Measurements from ENCODE around the gene MRPL36.

MRPL36 gene

DNA sequence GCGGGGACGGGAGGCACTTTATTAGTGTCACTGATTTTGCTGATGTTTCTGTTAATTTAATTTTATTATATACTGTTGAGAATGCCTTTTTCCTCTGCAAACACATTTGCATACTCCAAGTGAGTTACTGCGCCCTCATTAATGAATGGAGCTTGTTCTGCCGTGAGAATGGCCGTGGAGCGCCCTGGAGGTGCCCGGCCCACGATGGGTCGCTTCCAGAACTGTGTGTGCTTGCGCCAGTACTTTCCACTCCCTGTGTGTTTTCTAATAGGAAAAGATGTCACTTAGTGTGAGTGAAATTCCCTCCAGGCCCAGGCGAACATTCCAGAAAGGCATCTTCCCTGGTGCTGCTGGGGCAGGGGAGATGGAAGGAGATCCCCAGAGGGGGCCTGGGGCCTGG lies 31.6 kb upstream of the MRPL36 start:
- H3K4me3 ChIP-seq (ENCODE audit: low read depth, low read length): no peak overlapping the region
- TF ChIP-seq, protein P1, sequence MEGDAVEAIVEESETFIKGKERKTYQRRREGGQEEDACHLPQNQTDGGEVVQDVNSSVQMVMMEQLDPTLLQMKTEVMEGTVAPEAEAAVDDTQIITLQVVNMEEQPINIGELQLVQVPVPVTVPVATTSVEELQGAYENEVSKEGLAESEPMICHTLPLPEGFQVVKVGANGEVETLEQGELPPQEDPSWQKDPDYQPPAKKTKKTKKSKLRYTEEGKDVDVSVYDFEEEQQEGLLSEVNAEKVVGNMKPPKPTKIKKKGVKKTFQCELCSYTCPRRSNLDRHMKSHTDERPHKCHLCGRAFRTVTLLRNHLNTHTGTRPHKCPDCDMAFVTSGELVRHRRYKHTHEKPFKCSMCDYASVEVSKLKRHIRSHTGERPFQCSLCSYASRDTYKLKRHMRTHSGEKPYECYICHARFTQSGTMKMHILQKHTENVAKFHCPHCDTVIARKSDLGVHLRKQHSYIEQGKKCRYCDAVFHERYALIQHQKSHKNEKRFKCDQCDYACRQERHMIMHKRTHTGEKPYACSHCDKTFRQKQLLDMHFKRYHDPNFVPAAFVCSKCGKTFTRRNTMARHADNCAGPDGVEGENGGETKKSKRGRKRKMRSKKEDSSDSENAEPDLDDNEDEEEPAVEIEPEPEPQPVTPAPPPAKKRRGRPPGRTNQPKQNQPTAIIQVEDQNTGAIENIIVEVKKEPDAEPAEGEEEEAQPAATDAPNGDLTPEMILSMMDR (IDR thresholded peaks at IDR 0.05; ENCODE audit: insufficient read depth, low read depth, low read length, missing control alignments): no peak
- DNase-seq (ENCODE audit: low read depth): no peak

DNA sequence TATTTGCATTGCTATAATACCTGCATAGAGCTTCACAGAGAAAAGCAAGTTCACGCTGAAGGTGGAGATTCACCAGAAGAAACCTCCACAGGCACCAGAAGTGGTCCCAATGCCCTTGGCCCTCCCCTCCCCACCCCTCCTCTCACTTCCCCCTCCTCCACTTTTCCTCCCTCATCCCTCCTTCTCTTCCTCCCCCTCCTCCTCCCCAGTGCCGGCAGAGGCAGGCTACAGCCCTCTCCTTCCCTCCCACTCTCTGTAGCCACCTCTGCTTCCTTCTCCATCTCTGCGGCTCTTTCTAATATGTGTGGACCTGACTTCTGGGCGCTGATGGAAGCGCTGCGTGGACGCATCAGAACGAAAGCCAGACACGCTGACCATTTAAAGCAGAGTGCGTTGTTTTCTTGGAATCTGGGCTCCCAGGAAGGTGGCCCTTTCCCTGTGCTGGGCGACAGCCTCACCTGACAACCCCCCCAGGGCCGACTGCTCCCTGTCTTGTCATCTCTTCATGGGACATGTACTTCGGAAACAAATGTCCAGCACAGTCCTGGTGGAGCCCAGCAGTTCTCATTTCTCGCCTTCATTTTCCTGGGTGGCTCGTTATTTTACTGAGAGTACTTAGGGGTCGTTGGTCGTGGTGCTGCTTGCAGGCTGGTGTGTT lies 31.1 kb upstream of the MRPL36 start:
- TF ChIP-seq, protein P1 (IDR thresholded peaks at IDR 0.05; ENCODE audit: insufficient read depth, low read depth, low read length, missing control alignments): no peak
- DNase-seq (ENCODE audit: low read depth): no peak
- H3K4me3 ChIP-seq (ENCODE audit: low read depth, low read length): no peak overlapping the region

DNA sequence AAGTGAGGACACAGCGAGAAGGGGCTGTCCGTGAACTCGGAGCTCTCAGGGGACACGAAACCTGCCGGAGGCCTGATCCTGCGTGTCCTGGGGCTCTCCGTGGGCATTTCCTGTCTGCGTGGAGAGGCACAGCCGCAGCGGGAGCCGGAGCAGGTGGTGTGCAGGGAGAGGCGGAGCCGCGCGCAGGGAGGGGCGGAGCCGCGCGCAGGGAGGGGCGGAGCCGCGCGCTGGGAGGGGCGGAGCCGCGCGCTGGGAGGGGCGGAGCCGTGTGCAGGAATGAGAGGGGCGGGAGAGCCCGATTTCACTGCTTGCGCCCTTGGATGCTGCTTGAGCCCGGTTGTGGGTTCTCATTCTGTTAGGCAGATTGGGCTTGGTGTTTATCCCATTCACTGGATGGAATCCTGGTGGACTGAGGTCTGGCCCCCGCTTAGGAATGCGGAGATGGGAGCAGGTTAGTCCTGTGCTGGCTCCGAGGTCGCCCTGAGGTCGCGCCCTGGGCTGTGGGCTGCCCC lies 28.3 kb upstream of the MRPL36 start:
- TF ChIP-seq, protein P1 (IDR thresholded peaks at IDR 0.05; ENCODE audit: insufficient read depth, low read depth, low read length, missing control alignments): no peak
- DNase-seq (ENCODE audit: low read depth): no peak
- H3K4me3 ChIP-seq (ENCODE audit: low read depth, low read length): no peak overlapping the region

DNA sequence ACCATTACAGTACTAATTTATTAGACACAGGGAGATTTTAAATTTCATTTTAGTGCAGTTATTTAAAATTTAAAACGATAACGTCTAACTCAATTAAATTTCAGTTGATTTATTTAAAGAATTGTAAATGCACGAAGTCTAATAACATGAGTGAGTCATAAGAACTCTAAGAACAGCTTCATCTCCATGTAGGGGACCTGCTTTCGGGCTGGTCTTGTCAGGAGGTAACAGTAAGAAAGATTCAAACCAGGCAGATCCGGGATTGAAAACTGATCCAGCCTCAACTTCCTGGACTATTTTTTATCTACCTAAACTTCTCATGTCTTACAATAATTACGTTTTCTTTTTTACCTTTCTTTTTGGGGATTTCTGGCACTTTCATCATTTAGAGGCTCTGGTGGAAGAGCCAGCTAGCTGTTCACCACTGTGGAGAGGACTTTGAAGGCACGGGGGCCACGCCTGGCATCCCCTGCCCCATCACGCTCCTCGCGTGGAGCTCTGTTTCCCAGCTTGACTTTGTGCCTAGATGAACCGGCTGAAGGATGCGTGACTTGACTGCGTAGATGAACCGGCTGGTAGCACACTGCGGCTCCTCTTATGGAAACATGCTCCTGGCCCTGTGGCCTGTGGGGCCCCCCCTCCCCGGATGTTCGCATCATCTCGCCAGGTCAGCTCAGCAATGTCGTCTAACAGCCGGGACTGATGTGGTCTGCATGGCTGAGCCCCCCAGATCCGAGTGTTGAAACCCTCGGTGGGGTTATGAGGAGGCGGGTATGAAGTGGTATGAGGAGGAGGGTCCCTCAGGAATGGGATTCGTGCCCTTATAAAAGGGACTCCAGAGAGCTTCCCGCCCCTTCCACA lies 27.6 kb upstream of the MRPL36 start:
- DNase-seq (ENCODE audit: low read depth): no peak
- H3K4me3 ChIP-seq (ENCODE audit: low read depth, low read length): no peak overlapping the region
- TF ChIP-seq, protein P1 (IDR thresholded peaks at IDR 0.05; ENCODE audit: insufficient read depth, low read depth, low read length, missing control alignments): no peak

DNA sequence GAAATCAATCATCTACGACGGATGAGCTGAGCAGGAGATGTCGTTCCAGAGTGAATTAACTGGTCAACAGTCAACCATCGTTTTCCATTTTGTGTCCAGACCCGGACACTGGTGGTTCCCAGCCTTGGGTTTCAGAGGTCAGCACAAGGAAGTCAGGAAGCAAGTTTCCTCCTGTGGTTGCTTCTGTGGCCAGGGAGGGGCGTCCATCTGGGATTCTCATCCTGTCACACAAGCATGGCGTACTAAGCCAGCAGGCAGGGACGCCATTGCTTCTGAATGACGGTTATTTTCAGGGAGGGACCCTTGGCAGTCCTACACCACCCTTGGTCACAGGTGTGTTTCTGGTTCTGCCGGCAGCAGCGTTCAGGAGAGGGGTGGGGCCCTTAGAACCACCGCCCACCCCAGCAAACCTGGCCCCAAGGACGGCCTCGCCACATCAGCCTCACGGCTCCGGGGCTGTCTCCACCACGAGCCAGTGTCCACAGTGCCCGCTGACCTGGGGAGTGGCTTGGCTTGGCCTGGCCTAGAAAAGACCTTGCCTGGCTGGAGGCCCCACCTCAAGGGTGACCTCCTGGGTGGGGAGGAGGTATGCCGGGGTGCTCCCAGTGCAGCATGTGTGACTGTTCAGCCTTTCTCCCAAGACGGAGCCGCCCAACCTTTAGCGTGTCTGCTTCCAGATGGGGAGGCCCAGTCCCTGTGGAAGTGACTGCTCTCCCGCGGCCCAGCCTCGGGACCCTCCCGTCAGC lies 26.8 kb upstream of the MRPL36 start:
- TF ChIP-seq, protein P1 (IDR thresholded peaks at IDR 0.05; ENCODE audit: insufficient read depth, low read depth, low read length, missing control alignments): no peak
- DNase-seq (ENCODE audit: low read depth): no peak
- no peak overlapping the region for H3K4me3 ChIP-seq (ENCODE audit: low read depth, low read length)

DNA sequence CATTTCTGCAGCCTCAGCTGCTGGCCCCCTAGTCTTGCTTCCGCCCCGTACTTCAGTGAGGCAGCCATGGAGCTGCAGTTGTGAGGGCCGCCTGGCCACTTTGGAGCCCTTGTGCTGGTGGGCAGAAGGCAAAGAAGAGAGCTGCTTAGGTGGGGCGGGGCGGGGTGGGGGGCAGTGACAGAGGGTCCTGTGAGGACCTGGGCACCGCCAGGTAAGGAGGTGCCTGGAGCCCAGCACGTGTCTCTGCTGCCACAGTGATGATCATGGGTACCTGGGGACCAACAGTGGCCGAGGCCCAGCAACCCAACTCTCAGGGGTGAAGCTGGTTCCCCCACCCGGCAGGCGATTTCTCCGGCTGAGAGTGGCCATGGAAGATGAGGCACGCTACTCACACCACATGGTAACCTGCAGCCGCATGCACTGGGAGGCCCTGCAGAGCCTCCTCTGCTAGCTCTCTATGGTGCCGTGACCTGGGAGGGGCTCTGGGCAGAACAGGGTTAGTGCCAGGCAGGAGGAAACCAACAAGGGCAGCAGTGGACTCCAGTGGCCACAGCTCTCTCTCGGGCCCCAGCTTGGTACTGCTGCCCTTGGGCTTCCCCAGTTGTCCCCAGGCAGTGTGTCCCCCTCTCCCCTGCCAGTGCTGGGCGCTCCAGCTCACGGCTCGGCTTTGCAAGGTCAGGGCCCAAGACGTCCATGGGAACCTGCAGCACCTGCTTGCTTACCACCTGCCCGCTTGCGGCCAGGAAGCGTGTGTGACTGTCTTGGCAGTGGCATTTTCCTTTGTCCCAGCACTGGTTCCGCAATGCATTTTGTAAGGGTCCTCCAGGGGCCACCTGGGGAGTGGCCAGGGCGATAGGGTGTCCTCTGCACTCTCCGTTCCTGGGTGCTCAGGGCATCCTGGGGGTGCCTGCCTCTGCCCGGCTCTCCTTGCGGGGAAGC lies 25.5 kb upstream of the MRPL36 start:
- no peak overlapping the region for H3K4me3 ChIP-seq (ENCODE audit: low read depth, low read length)
- no peak for DNase-seq (ENCODE audit: low read depth)
- TF ChIP-seq, protein P1 (IDR thresholded peaks at IDR 0.05; ENCODE audit: insufficient read depth, low read depth, low read length, missing control alignments): no peak
